GM23248 (cell line): ENCODE results near the gene NTN3. TPM values are rescaled to one million over a fixed set of nuclear protein-coding genes. Genes with fewer than 3 reads are reported as not detected.

Experiments
- DNase-seq: peaks from one replicate; pipeline ENCODE4 v3.0.0-alpha.2; 2015
- H2AFZ ChIP-seq: fragments of 200-600 bp; sonication (generic); 2 replicates; pipeline ENCODE4 v1.6.1; 2016; ENCODE audit warnings: antibody characterized with exemption
- H3F3A ChIP-seq: fragments of 200-600 bp; sonication (generic); 2 replicates; pipeline ENCODE4 v1.6.1; 2016; ENCODE audit warnings: mild to moderate bottlenecking, antibody characterized with exemption, mixed run types; ENCODE audit not compliant: insufficient read depth
- H3K27ac ChIP-seq: fragments of 200-600 bp; sonication (generic); 2 replicates; pipeline ENCODE4 v1.5.1; 2016; ENCODE audit warnings: mild to moderate bottlenecking
- H3K27me3 ChIP-seq: fragments of 200-600 bp; sonication (generic); replicated peaks from 2 replicates; pipeline ENCODE4 v1.6.1; 2016; ENCODE audit warnings: mild to moderate bottlenecking; ENCODE audit not compliant: insufficient read depth
- H3K36me3 ChIP-seq: fragments of 200-600 bp; sonication (generic); 2 replicates; pipeline ENCODE4 v1.6.1; 2016; ENCODE audit warnings: low read depth, mild to moderate bottlenecking
- H3K4me1 ChIP-seq: fragments of 200-600 bp; sonication (generic); 2 replicates; pipeline ENCODE4 v1.6.1; 2016; ENCODE audit warnings: mild to moderate bottlenecking; ENCODE audit not compliant: insufficient read depth
- H3K4me2 ChIP-seq: fragments of 200-600 bp; sonication (generic); one replicate; pipeline ENCODE4 v1.6.1; 2016; ENCODE audit warnings: mild to moderate bottlenecking; ENCODE audit not compliant: unreplicated experiment
- H3K4me3 ChIP-seq: fragments of 200-600 bp; sonication (generic); 2 replicates; pipeline ENCODE4 v1.5.1; 2016; ENCODE audit warnings: mild to moderate bottlenecking
- H3K79me2 ChIP-seq: fragments of 200-600 bp; sonication (generic); 2 replicates; pipeline ENCODE4 v1.6.1; 2016; ENCODE audit warnings: mild to moderate bottlenecking; ENCODE audit not compliant: insufficient read depth
- H3K9ac ChIP-seq: fragments of 200-600 bp; sonication (generic); 2 replicates; pipeline ENCODE4 v1.6.1; 2016; ENCODE audit warnings: mild to moderate bottlenecking
- H3K9me2 ChIP-seq: fragments of 200-600 bp; sonication (generic); 2 replicates; pipeline ENCODE4 v1.6.1; 2016; ENCODE audit warnings: mixed run types, mild to moderate bottlenecking, moderate library complexity; ENCODE audit not compliant: insufficient read depth
- H3K9me3 ChIP-seq: fragments of 200-600 bp; sonication (generic); one replicate; pipeline ENCODE4 v1.6.1; 2017; ENCODE audit warnings: low read depth
- H4K20me1 ChIP-seq: fragments of 200-600 bp; sonication (generic); 2 replicates; pipeline ENCODE4 v1.6.0; 2016; ENCODE audit not compliant: insufficient read depth
- EZH2 ChIP-seq: fragments of 200-600 bp; sonication (generic); IDR thresholded peaks from 2 replicates; pipeline ENCODE4 v1.6.1; 2018; ENCODE audit warnings: antibody characterized with exemption, mild to moderate bottlenecking; ENCODE audit not compliant: insufficient read depth, poor library complexity, severe bottlenecking
- EZH2phosphoT487 ChIP-seq: fragments of 200-600 bp; sonication (generic); IDR thresholded peaks from 2 replicates; pipeline ENCODE4 v1.6.1; 2018; ENCODE audit warnings: antibody characterized with exemption, moderate library complexity, mild to moderate bottlenecking, low read depth; ENCODE audit not compliant: insufficient read depth
- WGBS, 2 experiments: methylation state at CpG; one replicate each; pipeline ENCODE4 v1.1.6; 2015 to 2017; ENCODE audit warnings: low lambda C conversion rate in 2 of 2, low coverage in 1 of 2; ENCODE audit errors: missing lambda C conversion rate in 2 of 2; 5-methylcytosine and 5-hydroxymethylcytosine counted together
- in situ Hi-C: fragments of 300-500 bp; cut with MboI; formaldehyde crosslinking; loops from 2 replicates; pipeline ENCODE4 v1.15.0; 2020
- polyA plus RNA-seq: library from polyadenylated mRNA; unstranded; fragments of >200 nt; fragmentation: Nextera tagmentation; extraction: Ambion mirVana; gene quantifications from 2 replicates; pipeline ENCODE4 v1.2.1, GENCODE V29; 2016
- total RNA-seq: library from RNA; depleted of rRNA; stranded (reverse); fragments of >200 nt; shearing (Covaris generic); gene quantifications from 2 replicates; pipeline ENCODE4 v1.2.3, GENCODE V29; 2014

The NTN3 gene
- total and polyA plus RNA-seq, 2 experiments from 2014 or later: not detected

DNA sequence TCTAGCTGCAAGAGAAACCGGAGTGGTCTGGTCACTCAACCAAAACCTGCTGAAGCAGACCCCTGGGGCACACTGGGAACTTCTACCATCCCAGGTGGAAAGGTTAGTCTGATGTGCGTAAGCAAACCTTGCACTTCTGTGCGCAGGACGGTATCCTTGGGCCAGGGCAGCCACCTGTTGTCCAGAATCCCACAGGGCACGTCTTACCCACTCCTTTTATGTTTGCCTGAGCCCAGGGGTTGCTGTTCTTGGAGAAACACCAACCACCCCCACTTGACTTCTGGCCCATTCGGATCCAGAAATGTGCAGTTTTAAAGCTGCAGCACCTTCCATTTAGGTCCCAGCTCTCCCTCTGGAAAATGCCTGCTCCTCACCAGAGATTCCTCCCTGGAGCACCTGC is 22.5 kb downstream of the NTN3 start:
- Histone ChIP-seq H3F3A (no peaks in the 10 kb centered on the region), H4K20me1 (no peaks in the 10 kb centered on the region), H3K4me2 (no peak overlapping the region), H3K9me3 (no peaks in the 10 kb centered on the region), H3K4me1 (peaks cover 6% of the 10 kb centered on the region; the same call in 1 of the 2 replicates), H3K4me3 (no peak overlapping the region), H3K27me3 (no peaks in the 10 kb centered on the region), H3K27ac (no peak overlapping the region), H3K36me3 (no peaks in the 10 kb centered on the region), H2AFZ (no peak overlapping the region), H3K79me2 (peaks cover 29% of the 10 kb centered on the region; the same call in 1 of the 2 replicates), H3K9me2 (no peaks in the 10 kb centered on the region), H3K9ac (no peak overlapping the region)
- DNase-seq: no peak
- 93 to 95% methylated on average over 6 of the region's 6 CpGs for WGBS, 2 experiments
- TF ChIP-seq EZH2 (no peak), EZH2phosphoT487 (no peak)
- in situ Hi-C loops: no loop called here

DNA sequence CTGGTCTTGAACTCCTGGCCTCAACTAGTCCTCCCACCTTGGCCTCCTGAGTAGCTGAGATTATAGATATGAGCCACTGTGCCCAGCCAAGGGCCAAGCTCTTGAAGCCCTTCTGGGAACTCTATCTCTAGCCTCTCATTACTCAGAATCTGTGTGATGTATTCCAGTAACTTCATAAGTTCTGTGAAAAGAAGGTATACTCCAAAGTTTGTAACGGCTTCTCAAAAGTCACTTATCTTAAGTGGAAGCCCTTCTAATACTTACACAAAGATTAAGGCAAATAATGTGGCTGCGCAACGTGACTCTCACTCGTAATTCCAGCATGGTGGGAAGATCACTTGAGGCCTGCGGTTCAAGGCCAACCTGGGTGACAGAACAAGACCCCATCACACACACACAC is 23.5 kb downstream of the NTN3 start:
- no peaks in the 10 kb centered on the region for H4K20me1 ChIP-seq
- peaks cover 6% of the 10 kb centered on the region; the same call in 1 of the 2 replicates for H3K4me1 ChIP-seq
- WGBS, 2 experiments: 94 to 98% methylated on average over 5 of the region's 5 CpGs
- in situ Hi-C loops: no loop called here
- H3K4me2 ChIP-seq: no peak overlapping the region
- H3K36me3 ChIP-seq: no peaks in the 10 kb centered on the region
- H3K9ac ChIP-seq: no peak overlapping the region
- TF ChIP-seq EZH2 (no peak), EZH2phosphoT487 (no peak)
- H3K9me2 ChIP-seq: no peaks in the 10 kb centered on the region
- no peak for DNase-seq
- H3K9me3 ChIP-seq: no peaks in the 10 kb centered on the region
- H3F3A ChIP-seq: no peaks in the 10 kb centered on the region
- peaks cover 20% of the 10 kb centered on the region; the same call in 1 of the 2 replicates for H3K79me2 ChIP-seq
- H2AFZ ChIP-seq: no peak overlapping the region
- H3K27ac ChIP-seq: no peak overlapping the region
- no peaks in the 10 kb centered on the region for H3K27me3 ChIP-seq
- no peak overlapping the region for H3K4me3 ChIP-seq

DNA sequence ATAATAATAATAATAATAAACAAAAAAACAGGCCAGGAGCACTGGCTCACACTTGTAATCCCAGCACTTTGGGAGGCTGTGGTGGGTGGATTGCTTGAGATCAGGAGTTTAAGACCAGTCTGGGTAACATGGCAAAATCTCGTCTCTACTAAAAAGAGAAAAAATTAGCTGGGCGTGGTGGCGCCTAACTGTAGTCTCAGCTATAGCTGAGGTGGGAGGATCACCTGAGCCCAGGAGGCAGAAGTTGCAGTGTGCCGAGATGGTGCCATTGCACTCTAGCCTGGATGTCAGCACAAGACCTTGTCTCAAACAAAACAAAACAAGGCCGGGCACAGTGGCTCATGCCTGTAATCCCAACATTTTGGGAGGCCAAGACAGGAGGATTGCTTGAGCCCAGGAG is 23.9 kb downstream of the NTN3 start:
- Histone ChIP-seq H4K20me1 (no peaks in the 10 kb centered on the region), H3K4me3 (no peak overlapping the region), H3K4me1 (peaks cover 6% of the 10 kb centered on the region; the same call in 1 of the 2 replicates), H3K27me3 (no peaks in the 10 kb centered on the region), H3K79me2 (peaks cover 15% of the 10 kb centered on the region; the same call in 1 of the 2 replicates), H3K27ac (no peak overlapping the region), H3K36me3 (no peaks in the 10 kb centered on the region), H3K4me2 (no peak overlapping the region), H3K9me3 (no peaks in the 10 kb centered on the region), H3F3A (no peaks in the 10 kb centered on the region), H2AFZ (no peak overlapping the region), H3K9ac (no peak overlapping the region), H3K9me2 (no peaks in the 10 kb centered on the region)
- in situ Hi-C loops: no loop called here
- no peak for TF ChIP-seq EZH2phosphoT487
- no peak for TF ChIP-seq EZH2
- no peak for DNase-seq
- WGBS, 2 experiments: 99% methylated on average over 5 of the region's 5 CpGs

GRCh38 chr16:2496223-2497115 is 25.4 kb downstream of the NTN3 start:
- Histone ChIP-seq H3K36me3 (no peaks in the 10 kb centered on the region), H3K27ac (no peak overlapping the region), H3F3A (no peaks in the 10 kb centered on the region), H3K4me3 (no peak overlapping the region), H3K9ac (no peak overlapping the region), H3K27me3 (no peaks in the 10 kb centered on the region), H3K9me2 (no peaks in the 10 kb centered on the region), H3K9me3 (no peaks in the 10 kb centered on the region), H3K4me2 (no peak overlapping the region), H3K79me2 (peaks cover 2% of the 10 kb centered on the region; the same call in 1 of the 2 replicates), H3K4me1 (peaks cover 6% of the 10 kb centered on the region; the same call in 1 of the 2 replicates), H4K20me1 (no peaks in the 10 kb centered on the region), H2AFZ (no peak overlapping the region)
- DNase-seq: no peak
- WGBS, 2 experiments: 93 to 95% methylated on average over 58 to 62 of the region's 62 CpGs
- TF ChIP-seq EZH2: no peak
- in situ Hi-C loops: no loop called here
